HEK293 (cell line): ENCODE results near the gene PTER.

Experiments
- CTCF ChIA-PET: fragments of 350-600 bp; formaldehyde crosslinking; extraction: SDS; loops from one replicate; lab custom pipeline; 2021; ENCODE audit warnings: antibody characterized with exemption; lab: Yijun Ruan, JAX
- POLR2A ChIA-PET: fragments of 300-600 bp; formaldehyde crosslinking; extraction: SDS; loops from one replicate; lab custom pipeline; 2020; ENCODE audit warnings: antibody characterized with exemption, inconsistent platforms; lab: Yijun Ruan, JAX
- H3K27ac ChIP-seq: fragments of 200-500 bp; sonication (Bioruptor generic); 2 replicates; pipeline ENCODE4 v1.5.1; 2014; ENCODE audit warnings: low read depth, low read length, control low read depth, inconsistent platforms; ENCODE audit errors: extremely low read depth
- H3K36me3 ChIP-seq, 2 experiments: fragments of 200-500 bp in 1 of 2; sonication (Bioruptor generic) in 1 of 2; 1 replicate in 1 of 2; 2 replicates in 1 of 2; pipeline ENCODE4 v1.5.1; 2014 to 2017; ENCODE audit warnings: inconsistent platforms in 2 of 2, low read length in 2 of 2; ENCODE audit not compliant: control insufficient read depth in 2 of 2, insufficient read depth in 1 of 2
- H3K4me1 ChIP-seq: fragments of 200-500 bp; sonication (Bioruptor generic); 2 replicates; pipeline ENCODE4 v1.5.1; 2014; ENCODE audit warnings: mild to moderate bottlenecking, low read length, inconsistent platforms; ENCODE audit not compliant: control insufficient read depth, insufficient read depth
- H3K4me3 ChIP-seq: 2 replicates; pipeline ENCODE4 v1.5.1; 2011; ENCODE audit warnings: low read depth, mild to moderate bottlenecking, control low read depth, low read length, moderate library complexity
- H3K9me3 ChIP-seq: fragments of 200-500 bp; sonication (Bioruptor generic); 2 replicates; pipeline ENCODE4 v1.5.1; 2014; ENCODE audit warnings: low read depth, low read length, inconsistent platforms; ENCODE audit not compliant: control insufficient read depth, insufficient read depth
- BCL11A ChIP-seq: fragments of 450-650 bp; formaldehyde crosslinking; IDR thresholded peaks from 2 replicates; pipeline ENCODE4 v1.5.1; 2016; ENCODE audit warnings: low read depth, missing biosample characterization, missing genetic modification characterization
- CTCF ChIP-seq: fragments of 450-650 bp; formaldehyde crosslinking; IDR thresholded peaks from 2 replicates; pipeline ENCODE4 v1.5.1; 2016; ENCODE audit warnings: missing biosample characterization, missing genetic modification characterization
- GFI1B ChIP-seq: fragments of 450-650 bp; formaldehyde crosslinking; IDR thresholded peaks from 2 replicates; pipeline ENCODE4 v1.5.1; 2016; ENCODE audit warnings: missing biosample characterization, missing genetic modification characterization
- GLI4 ChIP-seq: fragments of 450-650 bp; formaldehyde crosslinking; IDR thresholded peaks from 2 replicates; pipeline ENCODE4 v1.5.1; 2016; ENCODE audit warnings: missing biosample characterization, missing genetic modification characterization
- HOXD13 ChIP-seq: sonication (generic); formaldehyde crosslinking; IDR thresholded peaks from 2 replicates; pipeline ENCODE4 v1.8.0; 2022; ENCODE audit warnings: missing genetic modification reagents, borderline replicate concordance
- INSM2 ChIP-seq: fragments of 450-650 bp; formaldehyde crosslinking; IDR thresholded peaks from 2 replicates; pipeline ENCODE4 v1.5.1; 2016; ENCODE audit warnings: missing biosample characterization, missing genetic modification characterization
- KLF9 ChIP-seq: fragments of 450-650 bp; formaldehyde crosslinking; IDR thresholded peaks from 2 replicates; pipeline ENCODE4 v1.5.1; 2016; ENCODE audit warnings: missing biosample characterization, missing genetic modification characterization, low read depth
- OVOL3 ChIP-seq: fragments of 450-650 bp; formaldehyde crosslinking; IDR thresholded peaks from 2 replicates; pipeline ENCODE4 v1.5.1; 2016; ENCODE audit warnings: missing biosample characterization, missing genetic modification characterization
- PRDM2 ChIP-seq: fragments of 450-650 bp; formaldehyde crosslinking; IDR thresholded peaks from 2 replicates; pipeline ENCODE4 v1.5.1; 2016; ENCODE audit warnings: missing biosample characterization, missing genetic modification characterization, borderline replicate concordance
- SCRT1 ChIP-seq: fragments of 450-650 bp; formaldehyde crosslinking; IDR thresholded peaks from 2 replicates; pipeline ENCODE4 v1.5.1; 2016; ENCODE audit warnings: missing biosample characterization, missing genetic modification characterization, borderline replicate concordance
- SCRT2 ChIP-seq: fragments of 450-650 bp; formaldehyde crosslinking; IDR thresholded peaks from 2 replicates; pipeline ENCODE4 v1.5.1; 2016; ENCODE audit warnings: missing biosample characterization, missing genetic modification characterization
- SP3 ChIP-seq: fragments of 450-650 bp; formaldehyde crosslinking; IDR thresholded peaks from 2 replicates; pipeline ENCODE4 v1.5.1; 2016; ENCODE audit warnings: missing biosample characterization, missing genetic modification characterization
- YY2 ChIP-seq: fragments of 450-650 bp; formaldehyde crosslinking; IDR thresholded peaks from 2 replicates; pipeline ENCODE4 v1.5.1; 2016; ENCODE audit warnings: missing biosample characterization, missing genetic modification characterization
- ZBTB1 ChIP-seq: fragments of 450-650 bp; formaldehyde crosslinking; IDR thresholded peaks from 2 replicates; pipeline ENCODE4 v1.5.1; 2016; ENCODE audit warnings: missing biosample characterization, missing genetic modification characterization
- ZBTB20 ChIP-seq: fragments of 450-650 bp; formaldehyde crosslinking; IDR thresholded peaks from 2 replicates; pipeline ENCODE4 v1.5.1; 2016; ENCODE audit warnings: missing biosample characterization, missing genetic modification characterization
- ZBTB48 ChIP-seq: fragments of 450-650 bp; formaldehyde crosslinking; IDR thresholded peaks from 2 replicates; pipeline ENCODE4 v1.5.1; 2016; ENCODE audit warnings: missing biosample characterization, missing genetic modification characterization
- ZFP41 ChIP-seq: fragments of 450-650 bp; formaldehyde crosslinking; IDR thresholded peaks from 2 replicates; pipeline ENCODE4 v1.5.1; 2016; ENCODE audit warnings: missing biosample characterization, missing genetic modification characterization, borderline replicate concordance
- ZNF202 ChIP-seq: fragments of 450-650 bp; formaldehyde crosslinking; IDR thresholded peaks from 2 replicates; pipeline ENCODE4 v1.5.1; 2016; ENCODE audit warnings: missing biosample characterization, missing genetic modification characterization, borderline replicate concordance
- ZNF416 ChIP-seq: fragments of 450-650 bp; formaldehyde crosslinking; IDR thresholded peaks from 2 replicates; pipeline ENCODE4 v1.5.1; 2016; ENCODE audit warnings: missing biosample characterization, missing genetic modification characterization
- ZNF48 ChIP-seq: fragments of 450-650 bp; formaldehyde crosslinking; IDR thresholded peaks from 2 replicates; pipeline ENCODE4 v1.5.1; 2016; ENCODE audit warnings: missing biosample characterization, missing genetic modification characterization
- ZNF530 ChIP-seq: fragments of 450-650 bp; formaldehyde crosslinking; IDR thresholded peaks from 2 replicates; pipeline ENCODE4 v1.5.1; 2016; ENCODE audit warnings: low read depth, missing biosample characterization, missing genetic modification characterization
- ZNF660 ChIP-seq: fragments of 450-650 bp; IDR thresholded peaks from 2 replicates; pipeline ENCODE4 v1.5.1; 2018; ENCODE audit warnings: missing biosample characterization, mild to moderate bottlenecking, missing genetic modification characterization
- ZNF664 ChIP-seq: fragments of 450-650 bp; formaldehyde crosslinking; IDR thresholded peaks from 2 replicates; pipeline ENCODE4 v1.5.1; 2016; ENCODE audit warnings: missing biosample characterization, missing genetic modification characterization
- ZNF677 ChIP-seq: fragments of 450-650 bp; IDR thresholded peaks from 2 replicates; pipeline ENCODE4 v1.5.0; 2018; ENCODE audit warnings: missing biosample characterization, mild to moderate bottlenecking, missing genetic modification characterization, moderate library complexity
- TF ChIP-seq, protein P1 (sequence below): fragments of 450-650 bp; formaldehyde crosslinking; conservative IDR thresholded peaks from 2 replicates; pipeline ENCODE4 v1.5.1; 2016; ENCODE audit warnings: low read depth, missing biosample characterization, missing genetic modification characterization

The PTER gene

GRCh38 chr10:16521311-16522016 lies 84.7 kb downstream of the PTER start, which contains the start of gene C1QL3 (continued):
- TF ChIP-seq, protein P1, sequence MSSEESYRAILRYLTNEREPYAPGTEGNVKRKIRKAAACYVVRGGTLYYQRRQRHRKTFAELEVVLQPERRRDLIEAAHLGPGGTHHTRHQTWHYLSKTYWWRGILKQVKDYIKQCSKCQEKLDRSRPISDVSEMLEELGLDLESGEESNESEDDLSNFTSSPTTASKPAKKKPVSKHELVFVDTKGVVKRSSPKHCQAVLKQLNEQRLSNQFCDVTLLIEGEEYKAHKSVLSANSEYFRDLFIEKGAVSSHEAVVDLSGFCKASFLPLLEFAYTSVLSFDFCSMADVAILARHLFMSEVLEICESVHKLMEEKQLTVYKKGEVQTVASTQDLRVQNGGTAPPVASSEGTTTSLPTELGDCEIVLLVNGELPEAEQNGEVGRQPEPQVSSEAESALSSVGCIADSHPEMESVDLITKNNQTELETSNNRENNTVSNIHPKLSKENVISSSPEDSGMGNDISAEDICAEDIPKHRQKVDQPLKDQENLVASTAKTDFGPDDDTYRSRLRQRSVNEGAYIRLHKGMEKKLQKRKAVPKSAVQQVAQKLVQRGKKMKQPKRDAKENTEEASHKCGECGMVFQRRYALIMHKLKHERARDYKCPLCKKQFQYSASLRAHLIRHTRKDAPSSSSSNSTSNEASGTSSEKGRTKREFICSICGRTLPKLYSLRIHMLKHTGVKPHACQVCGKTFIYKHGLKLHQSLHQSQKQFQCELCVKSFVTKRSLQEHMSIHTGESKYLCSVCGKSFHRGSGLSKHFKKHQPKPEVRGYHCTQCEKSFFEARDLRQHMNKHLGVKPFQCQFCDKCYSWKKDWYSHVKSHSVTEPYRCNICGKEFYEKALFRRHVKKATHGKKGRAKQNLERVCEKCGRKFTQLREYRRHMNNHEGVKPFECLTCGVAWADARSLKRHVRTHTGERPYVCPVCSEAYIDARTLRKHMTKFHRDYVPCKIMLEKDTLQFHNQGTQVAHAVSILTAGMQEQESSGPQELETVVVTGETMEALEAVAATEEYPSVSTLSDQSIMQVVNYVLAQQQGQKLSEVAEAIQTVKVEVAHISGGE (tag by site-specific recombination), result no peak
- TF ChIP-seq SCRT1 (tag by site-specific recombination), result no peak
- TF ChIP-seq GFI1B (tag by site-specific recombination), result no peak
- peak; percentile 12; the same call in 1 of the 2 replicates for TF ChIP-seq SCRT2 (tag by site-specific recombination)
- no peak for TF ChIP-seq GLI4 (tag by site-specific recombination)
- no peak for TF ChIP-seq ZNF48 (tag by site-specific recombination)
- TF ChIP-seq ZBTB20 (tag by site-specific recombination), result 0 out of 2 replicates have a peak, but pooled peaks have one; percentile 39
- TF ChIP-seq KLF9 (tag by site-specific recombination), result no peak
- TF ChIP-seq ZNF677 (tag by site-specific recombination), result no peak
- no peak for TF ChIP-seq ZNF202 (tag by site-specific recombination)
- no peak for TF ChIP-seq PRDM2 (tag by site-specific recombination)
- no peak for TF ChIP-seq OVOL3 (tag by site-specific recombination)

- CTCF ChIA-PET, result interaction anchor here (1.2 kb wide), 1 partner anchor 18 kb away, joined by 5 read pairs; no protein-coding TSS in a partner anchor
- Histone ChIP-seq H3K4me1 (no peaks in the 10 kb centered on the region), H3K36me3 (no peaks in the 10 kb centered on the region), H3K27ac (no peak overlapping the region), H3K9me3 (no peaks in the 10 kb centered on the region), H3K4me3 (no peak overlapping the region)
- POLR2A ChIA-PET, result no interaction called here
- no peak for TF ChIP-seq ZFP41 (tag by site-specific recombination)
- no peak for TF ChIP-seq HOXD13 (CRISPR knock-in tag)
- no peak for TF ChIP-seq ZBTB1
- no peak for TF ChIP-seq ZNF416
- TF ChIP-seq CTCF (tag by site-specific recombination), result no peak
- no peak for TF ChIP-seq SCRT2 (tag by site-specific recombination)
- no peak for TF ChIP-seq YY2 (tag by site-specific recombination)
- TF ChIP-seq ZNF530, result no peak
- TF ChIP-seq ZNF664, result no peak
- no peak for TF ChIP-seq INSM2
- no peak for TF ChIP-seq SP3 (tag by site-specific recombination)
- no peak for TF ChIP-seq BCL11A (tag by site-specific recombination)
- TF ChIP-seq ZBTB48 (tag by site-specific recombination), result no peak
- TF ChIP-seq ZNF660 (tag by site-specific recombination), result no peak
Observed at GRCh38 chr10:16527452-16527851, 90.6 kb downstream of the PTER start.
